Measurements from ENCODE around the gene INCA1.

DNA sequence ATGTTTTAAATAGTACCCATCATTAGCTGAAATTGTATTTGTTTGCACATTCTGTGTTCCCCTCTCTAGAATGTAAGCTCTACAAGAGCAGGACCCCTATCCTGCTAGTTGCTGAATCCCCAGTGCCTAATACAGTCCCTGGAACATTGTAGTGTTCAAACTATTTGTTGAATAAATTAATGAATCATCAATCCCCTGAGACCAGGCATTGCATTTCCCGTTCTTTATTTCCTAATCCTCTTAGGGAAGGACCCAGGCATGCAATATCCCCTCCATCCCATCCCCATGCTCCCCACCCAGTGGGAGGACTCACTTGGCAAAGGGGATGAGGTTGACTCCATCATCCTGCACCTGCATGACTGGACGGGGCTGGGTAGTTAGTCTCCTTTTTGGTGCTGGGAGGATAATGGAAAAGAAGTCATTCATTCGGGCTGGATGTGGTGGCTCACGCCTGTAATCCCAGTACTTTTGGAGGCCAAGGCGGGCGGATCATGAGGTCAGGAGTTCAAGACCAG lies 3.2 kb downstream of the INCA1 start:
- TF ChIP-seq, protein P1, sequence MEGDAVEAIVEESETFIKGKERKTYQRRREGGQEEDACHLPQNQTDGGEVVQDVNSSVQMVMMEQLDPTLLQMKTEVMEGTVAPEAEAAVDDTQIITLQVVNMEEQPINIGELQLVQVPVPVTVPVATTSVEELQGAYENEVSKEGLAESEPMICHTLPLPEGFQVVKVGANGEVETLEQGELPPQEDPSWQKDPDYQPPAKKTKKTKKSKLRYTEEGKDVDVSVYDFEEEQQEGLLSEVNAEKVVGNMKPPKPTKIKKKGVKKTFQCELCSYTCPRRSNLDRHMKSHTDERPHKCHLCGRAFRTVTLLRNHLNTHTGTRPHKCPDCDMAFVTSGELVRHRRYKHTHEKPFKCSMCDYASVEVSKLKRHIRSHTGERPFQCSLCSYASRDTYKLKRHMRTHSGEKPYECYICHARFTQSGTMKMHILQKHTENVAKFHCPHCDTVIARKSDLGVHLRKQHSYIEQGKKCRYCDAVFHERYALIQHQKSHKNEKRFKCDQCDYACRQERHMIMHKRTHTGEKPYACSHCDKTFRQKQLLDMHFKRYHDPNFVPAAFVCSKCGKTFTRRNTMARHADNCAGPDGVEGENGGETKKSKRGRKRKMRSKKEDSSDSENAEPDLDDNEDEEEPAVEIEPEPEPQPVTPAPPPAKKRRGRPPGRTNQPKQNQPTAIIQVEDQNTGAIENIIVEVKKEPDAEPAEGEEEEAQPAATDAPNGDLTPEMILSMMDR (IDR thresholded peaks at IDR 0.05) = no peak
- TF ChIP-seq ZFX (IDR thresholded peaks at IDR 0.05; ENCODE audit: borderline replicate concordance) = no peak

Measured in 22Rv1 (cell line).